HCT116 (cell line): ENCODE data around the gene SLC35F1. TPM values are rescaled to one million over a fixed set of nuclear protein-coding genes. Genes with fewer than 3 reads are reported as not detected.

Experiments used
- ATAC-seq: fragments of 200-7000 bp; cut with Tn5 transposase; 2 replicates; pipeline ENCODE4 v1.9.1; 2020; ENCODE audit warnings: mild to moderate bottlenecking, moderate library complexity
- BruUV-seq: library from RNA; stranded (reverse); fragments of 400-500 nt; replicated peaks from 2 replicates; lab custom pipeline; 2021; lab: Mats Ljungman, UMichigan
- CTCF ChIA-PET: fragments of 300-600 bp; sonication (Branson Sonifier 250); formaldehyde crosslinking; loops from one replicate; lab custom pipeline; 2021; ENCODE audit warnings: antibody characterized with exemption; lab: Charles Lee
- POLR2A ChIA-PET: fragments of 300-600, 350-600 bp; sonication (Branson Sonifier 250); formaldehyde crosslinking; loops from one replicate; lab custom pipeline; 2021; ENCODE audit warnings: antibody characterized with exemption; lab: Charles Lee
- RAD21 ChIA-PET, 2 experiments: fragments of 300-600 bp; sonication (Branson Sonifier 250); formaldehyde crosslinking; loops; one replicate each; lab custom pipeline; 2023; ENCODE audit warnings: low total read pairs in 2 of 2; ENCODE audit not compliant: uncharacterized antibody in 2 of 2, unreplicated experiment in 2 of 2, low non-redundant PET in 1 of 2; lab: Charles Lee
- DNase-seq: peaks from one replicate; pipeline ENCODE4 v3.0.0-alpha.2; 2010; ENCODE audit warnings: low read depth, low spot score
- H2AFZ ChIP-seq: fragments of 200-600 bp; shearing (Covaris generic), sonication (generic); 2 replicates; pipeline ENCODE4 v1.6.1; 2017; ENCODE audit warnings: low read depth, mixed run types, mixed read lengths, antibody characterized with exemption, low read length; ENCODE audit not compliant: poor library complexity, severe bottlenecking
- H3K27ac ChIP-seq: 2 replicates; pipeline ENCODE4 v1.5.1; 2012; ENCODE audit warnings: low read depth, low read length
- H3K27me3 ChIP-seq: fragments of 200-600 bp; sonication (generic); 2 replicates; pipeline ENCODE4 v1.6.1; 2016; ENCODE audit warnings: mixed run types, low read length, mixed read lengths; ENCODE audit not compliant: insufficient read depth
- H3K36me3 ChIP-seq, 2 experiments: fragments of 200-500 bp in 1 of 2; fragments of 200-600 bp in 1 of 2; sonication (Bioruptor generic) in 1 of 2; sonication (generic) in 1 of 2; 2 replicates each; pipeline versions ENCODE4 v1.5.1 to v1.6.1; 2014 to 2016; ENCODE audit warnings: low read length in 2 of 2, inconsistent platforms in 1 of 2, mixed read lengths in 1 of 2, mixed run types in 1 of 2; ENCODE audit not compliant: insufficient read depth in 2 of 2, control insufficient read depth in 1 of 2
- H3K4me1 ChIP-seq, 2 experiments: fragments of 200-600 bp in 1 of 2; sonication (generic) in 1 of 2; 2 replicates each; pipeline versions ENCODE4 v1.5.1 to v1.6.1; 2012 to 2017; ENCODE audit warnings: low read length in 2 of 2, inconsistent platforms in 1 of 2, mild to moderate bottlenecking in 1 of 2, mixed read lengths in 1 of 2, mixed run types in 1 of 2, moderate library complexity in 1 of 2; ENCODE audit not compliant: insufficient read depth in 2 of 2, control insufficient read depth in 1 of 2
- H3K4me2 ChIP-seq: fragments of 200-600 bp; sonication (generic); 2 replicates; pipeline ENCODE4 v1.6.1; 2017; ENCODE audit warnings: mixed run types, low read length, mixed read lengths
- H3K4me3 ChIP-seq, 2 experiments: fragments of 200-600 bp in 1 of 2; sonication (generic) in 1 of 2; replicated peaks in 1 of 2; 2 replicates each; pipeline ENCODE4 v1.5.1; 2011 to 2016; ENCODE audit warnings: low read length in 2 of 2, control low read depth in 1 of 2, low read depth in 1 of 2, mild to moderate bottlenecking in 1 of 2, mixed read lengths in 1 of 2, mixed run types in 1 of 2
- H3K79me2 ChIP-seq: fragments of 200-600 bp; sonication (generic); 2 replicates; pipeline ENCODE4 v1.6.1; 2017; ENCODE audit warnings: mild to moderate bottlenecking, mixed run types, low read length, moderate library complexity, mixed read lengths; ENCODE audit not compliant: insufficient read depth
- H3K9ac ChIP-seq: fragments of 200-600 bp; sonication (generic); 2 replicates; pipeline ENCODE4 v1.6.1; 2016; ENCODE audit warnings: low read length, mixed read lengths
- H3K9me2 ChIP-seq: fragments of 200-600 bp; sonication (generic), shearing (Covaris generic); 2 replicates; pipeline ENCODE4 v1.6.1; 2017; ENCODE audit warnings: mixed run types, mild to moderate bottlenecking, moderate library complexity; ENCODE audit not compliant: insufficient read depth
- H3K9me3 ChIP-seq, 2 experiments: fragments of 200-500 bp in 1 of 2; fragments of 200-600 bp in 1 of 2; sonication (Bioruptor generic) in 1 of 2; sonication (generic) in 1 of 2; 2 replicates each; pipeline ENCODE4 v1.6.1; 2014 to 2017; ENCODE audit warnings: low read length in 2 of 2, mixed read lengths in 2 of 2, inconsistent platforms in 1 of 2, low read depth in 1 of 2, mild to moderate bottlenecking in 1 of 2, mixed run types in 1 of 2, moderate library complexity in 1 of 2; ENCODE audit not compliant: control insufficient read depth in 1 of 2, insufficient read depth in 1 of 2
- H4K20me1 ChIP-seq: fragments of 200-600 bp; sonication (generic), shearing (Covaris generic); 2 replicates; pipeline ENCODE4 v1.6.1; 2017; ENCODE audit warnings: mixed run types, mild to moderate bottlenecking, moderate library complexity; ENCODE audit not compliant: insufficient read depth
- CBX3 ChIP-seq: IDR thresholded peaks from 2 replicates; pipeline ENCODE4 v1.6.1; 2012; ENCODE audit warnings: low read depth
- CEBPB ChIP-seq: IDR thresholded peaks from 2 replicates; pipeline ENCODE4 v1.6.1; 2012; ENCODE audit warnings: low read depth
- EGR1 ChIP-seq: IDR thresholded peaks from 2 replicates; pipeline ENCODE4 v1.6.1; 2012; ENCODE audit warnings: low read depth
- ELF1 ChIP-seq: IDR thresholded peaks from 2 replicates; pipeline ENCODE4 v1.6.1; 2012; ENCODE audit warnings: low read depth, borderline replicate concordance
- FOSL1 ChIP-seq: IDR thresholded peaks from 2 replicates; pipeline ENCODE4 v1.6.1; 2012; ENCODE audit warnings: low read depth
- JUND ChIP-seq: IDR thresholded peaks from 2 replicates; pipeline ENCODE4 v1.6.1; 2012
- POLR2A ChIP-seq: IDR thresholded peaks from 2 replicates; pipeline ENCODE4 v1.7.0; 2011; ENCODE audit warnings: borderline replicate concordance; ENCODE audit not compliant: insufficient read depth, insufficient read length; ENCODE audit errors: extremely low read depth
- POLR2AphosphoS5 ChIP-seq: IDR thresholded peaks from 2 replicates; pipeline ENCODE4 v1.6.1; 2011; ENCODE audit warnings: mild to moderate bottlenecking, low read depth, low read length, moderate library complexity
- SIN3A ChIP-seq: IDR thresholded peaks from 2 replicates; pipeline ENCODE4 v1.6.1; 2012; ENCODE audit warnings: low read depth
- SP1 ChIP-seq: IDR thresholded peaks from 2 replicates; pipeline ENCODE4 v1.6.1; 2012; ENCODE audit warnings: low read depth
- YY1 ChIP-seq: IDR thresholded peaks from 2 replicates; pipeline ENCODE4 v1.6.1; 2011; ENCODE audit warnings: low read length, low read depth, moderate library complexity, mild to moderate bottlenecking; ENCODE audit not compliant: insufficient replicate concordance; ENCODE audit errors: extremely low read depth
- intact Hi-C: fragments of 100-400 bp; cut with micrococcal nuclease; formaldehyde crosslinking; loops from 2 replicates; pipeline ENCODE4 v1.10.0; 2022
- total RNA-seq: library from RNA; stranded (reverse); gene quantifications from one replicate; pipeline ENCODE4 v1.2.1, GENCODE V29; 2021; ENCODE audit not compliant: unreplicated experiment
- TF ChIP-seq, protein P1 (sequence below): IDR thresholded peaks from 2 replicates; pipeline ENCODE4 v1.6.1; 2012
- TF ChIP-seq, protein P2 (sequence below), 3 experiments: fragments of 200-600 bp in 1 of 3; sonication (generic) in 1 of 3; IDR thresholded peaks in 2 of 3; conservative IDR thresholded peaks in 1 of 3; 2 replicates each; pipeline ENCODE4 v1.5.1; 2012 to 2017; ENCODE audit warnings: low read depth in 2 of 3, low read length in 2 of 3, antibody characterized with exemption in 1 of 3, borderline replicate concordance in 1 of 3, control low read depth in 1 of 3, mild to moderate bottlenecking in 1 of 3, mixed read lengths in 1 of 3, mixed run types in 1 of 3, moderate library complexity in 1 of 3; ENCODE audit not compliant: insufficient read depth in 1 of 3
- TF ChIP-seq, protein P3 (sequence below): IDR thresholded peaks from 2 replicates; pipeline ENCODE4 v1.6.1; 2012
- TF ChIP-seq, protein P4 (sequence below): IDR thresholded peaks from 2 replicates; pipeline ENCODE4 v1.6.1; 2012; ENCODE audit warnings: low read depth

The SLC35F1 gene
- total RNA-seq, 1 experiment from 2014 or later: 0.07 TPM

DNA sequence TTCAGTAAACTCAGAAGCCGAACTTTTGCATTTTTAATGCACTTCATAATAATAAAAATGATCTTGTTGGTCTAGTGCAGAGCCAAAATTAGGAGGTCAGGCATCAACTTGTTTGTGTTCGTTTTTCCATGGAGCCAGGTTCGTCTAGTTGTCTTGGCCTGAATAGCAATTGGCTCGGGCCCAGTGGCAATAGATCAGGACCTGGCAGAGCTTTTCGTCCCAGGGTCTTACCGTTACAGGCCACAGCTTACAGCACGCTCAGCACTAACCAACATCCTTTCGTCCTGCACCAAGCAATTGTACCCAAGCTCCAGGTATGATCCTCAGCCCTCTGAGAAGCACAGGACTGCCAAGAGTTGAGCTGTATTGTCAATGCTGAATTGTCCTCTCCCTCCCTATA is 400.5 kb downstream of the SLC35F1 start:
- ChIA-PET POLR2A (no interaction called here), RAD21 (no interaction called here)
- intact Hi-C loops: no loop called here
- DNase-seq: no peak
- Histone ChIP-seq H2AFZ (no peak overlapping the region), H4K20me1 (no peaks in the 10 kb centered on the region)
- TF ChIP-seq, protein P1, sequence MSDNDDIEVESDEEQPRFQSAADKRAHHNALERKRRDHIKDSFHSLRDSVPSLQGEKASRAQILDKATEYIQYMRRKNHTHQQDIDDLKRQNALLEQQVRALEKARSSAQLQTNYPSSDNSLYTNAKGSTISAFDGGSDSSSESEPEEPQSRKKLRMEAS: no peak
- TF ChIP-seq SIN3A: no peak
- TF ChIP-seq, all 23 proteins: peak for 0
- Histone ChIP-seq H3K36me3 (no peaks in the 10 kb centered on the region), H3K9me3 (no peaks in the 10 kb centered on the region), H3K9ac (no peak overlapping the region), H3K4me3 (no peak overlapping the region), H3K79me2 (no peaks in the 10 kb centered on the region), H3K4me1 (no peaks in the 10 kb centered on the region), H3K27me3 (no peaks in the 10 kb centered on the region), H3K9me2 (no peaks in the 10 kb centered on the region), H3K4me2 (no peak overlapping the region), H3K27ac (no peak overlapping the region)
- no peak for ATAC-seq
- no TSS peak for BruUV-seq
- CTCF ChIA-PET: no interaction called here

DNA sequence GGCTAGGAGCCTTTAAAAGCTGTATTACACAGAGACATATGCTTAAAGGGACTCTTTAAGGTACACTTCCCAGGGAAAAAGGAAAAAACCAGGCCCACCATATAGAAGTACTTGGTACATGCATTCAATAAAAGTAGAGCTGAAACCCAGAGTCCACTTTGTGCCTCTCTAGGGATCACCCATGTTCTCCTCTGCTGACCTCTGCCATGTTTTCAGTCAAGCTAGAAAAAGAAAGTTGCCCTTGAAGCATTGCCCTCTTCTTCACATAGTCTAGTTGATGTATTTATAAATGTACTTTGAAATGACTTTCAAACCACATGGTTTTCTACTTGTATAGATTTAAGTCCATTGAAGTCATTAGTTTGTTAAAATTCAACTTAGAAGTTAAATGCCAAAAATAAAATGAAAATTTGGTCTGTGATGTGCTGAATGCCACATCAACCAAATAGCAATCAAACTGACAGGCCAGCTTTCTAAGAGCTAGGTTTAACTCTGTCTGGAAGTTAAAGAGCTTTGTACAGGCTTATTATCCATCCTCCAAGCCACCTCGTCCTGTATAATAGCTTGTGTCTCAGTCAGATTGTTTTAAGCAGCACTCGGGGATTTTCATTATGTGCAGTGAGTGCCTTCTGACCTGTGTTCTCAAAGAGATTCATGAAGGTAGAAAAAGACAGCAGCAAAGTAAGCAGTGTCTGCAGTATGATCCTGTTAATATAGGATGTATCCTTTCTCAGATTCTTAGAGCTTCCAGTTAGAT is 402.5 kb downstream of the SLC35F1 start:
- Histone ChIP-seq H3K9me3 (no peaks in the 10 kb centered on the region), H2AFZ (no peak overlapping the region), H3K4me1 (no peaks in the 10 kb centered on the region), H3K36me3 (no peaks in the 10 kb centered on the region), H3K4me2 (no peak overlapping the region), H3K4me3 (no peak overlapping the region), H3K79me2 (no peaks in the 10 kb centered on the region), H3K9me2 (no peaks in the 10 kb centered on the region), H3K27ac (no peak overlapping the region), H4K20me1 (no peaks in the 10 kb centered on the region), H3K27me3 (no peaks in the 10 kb centered on the region), H3K9ac (no peak overlapping the region)
- CTCF ChIA-PET: no interaction called here
- DNase-seq (no peak), ATAC-seq (no peak)
- BruUV-seq: no TSS peak
- intact Hi-C loops: no loop called here
- POLR2A ChIA-PET: interaction anchor here (0.6 kb wide), 1 partner anchor 233 kb away, joined by 3 read pairs; no protein-coding TSS in a partner anchor
- RAD21 ChIA-PET: no interaction called here
- TF ChIP-seq YY1 (no peak), CBX3 (no peak), POLR2AphosphoS5 (no peak), SP1 (no peak), EGR1 (no peak), JUND (no peak), SIN3A (no peak), FOSL1 (no peak), POLR2A (no peak), CEBPB (no peak), ELF1 (no peak)
- TF ChIP-seq, protein P2, sequence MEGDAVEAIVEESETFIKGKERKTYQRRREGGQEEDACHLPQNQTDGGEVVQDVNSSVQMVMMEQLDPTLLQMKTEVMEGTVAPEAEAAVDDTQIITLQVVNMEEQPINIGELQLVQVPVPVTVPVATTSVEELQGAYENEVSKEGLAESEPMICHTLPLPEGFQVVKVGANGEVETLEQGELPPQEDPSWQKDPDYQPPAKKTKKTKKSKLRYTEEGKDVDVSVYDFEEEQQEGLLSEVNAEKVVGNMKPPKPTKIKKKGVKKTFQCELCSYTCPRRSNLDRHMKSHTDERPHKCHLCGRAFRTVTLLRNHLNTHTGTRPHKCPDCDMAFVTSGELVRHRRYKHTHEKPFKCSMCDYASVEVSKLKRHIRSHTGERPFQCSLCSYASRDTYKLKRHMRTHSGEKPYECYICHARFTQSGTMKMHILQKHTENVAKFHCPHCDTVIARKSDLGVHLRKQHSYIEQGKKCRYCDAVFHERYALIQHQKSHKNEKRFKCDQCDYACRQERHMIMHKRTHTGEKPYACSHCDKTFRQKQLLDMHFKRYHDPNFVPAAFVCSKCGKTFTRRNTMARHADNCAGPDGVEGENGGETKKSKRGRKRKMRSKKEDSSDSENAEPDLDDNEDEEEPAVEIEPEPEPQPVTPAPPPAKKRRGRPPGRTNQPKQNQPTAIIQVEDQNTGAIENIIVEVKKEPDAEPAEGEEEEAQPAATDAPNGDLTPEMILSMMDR (IDR thresholded peaks at IDR 0.05 in 2 of 3, conservative IDR thresholded peaks at IDR 0.05 in 1 of 3; ENCODE audit: borderline replicate concordance in 1 of 3, insufficient read depth in 1 of 3, low read depth in 2 of 3, low read length in 2 of 3): no peak
- TF ChIP-seq, protein P3, sequence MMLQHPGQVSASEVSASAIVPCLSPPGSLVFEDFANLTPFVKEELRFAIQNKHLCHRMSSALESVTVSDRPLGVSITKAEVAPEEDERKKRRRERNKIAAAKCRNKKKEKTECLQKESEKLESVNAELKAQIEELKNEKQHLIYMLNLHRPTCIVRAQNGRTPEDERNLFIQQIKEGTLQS: no peak
- TF ChIP-seq, protein P4, sequence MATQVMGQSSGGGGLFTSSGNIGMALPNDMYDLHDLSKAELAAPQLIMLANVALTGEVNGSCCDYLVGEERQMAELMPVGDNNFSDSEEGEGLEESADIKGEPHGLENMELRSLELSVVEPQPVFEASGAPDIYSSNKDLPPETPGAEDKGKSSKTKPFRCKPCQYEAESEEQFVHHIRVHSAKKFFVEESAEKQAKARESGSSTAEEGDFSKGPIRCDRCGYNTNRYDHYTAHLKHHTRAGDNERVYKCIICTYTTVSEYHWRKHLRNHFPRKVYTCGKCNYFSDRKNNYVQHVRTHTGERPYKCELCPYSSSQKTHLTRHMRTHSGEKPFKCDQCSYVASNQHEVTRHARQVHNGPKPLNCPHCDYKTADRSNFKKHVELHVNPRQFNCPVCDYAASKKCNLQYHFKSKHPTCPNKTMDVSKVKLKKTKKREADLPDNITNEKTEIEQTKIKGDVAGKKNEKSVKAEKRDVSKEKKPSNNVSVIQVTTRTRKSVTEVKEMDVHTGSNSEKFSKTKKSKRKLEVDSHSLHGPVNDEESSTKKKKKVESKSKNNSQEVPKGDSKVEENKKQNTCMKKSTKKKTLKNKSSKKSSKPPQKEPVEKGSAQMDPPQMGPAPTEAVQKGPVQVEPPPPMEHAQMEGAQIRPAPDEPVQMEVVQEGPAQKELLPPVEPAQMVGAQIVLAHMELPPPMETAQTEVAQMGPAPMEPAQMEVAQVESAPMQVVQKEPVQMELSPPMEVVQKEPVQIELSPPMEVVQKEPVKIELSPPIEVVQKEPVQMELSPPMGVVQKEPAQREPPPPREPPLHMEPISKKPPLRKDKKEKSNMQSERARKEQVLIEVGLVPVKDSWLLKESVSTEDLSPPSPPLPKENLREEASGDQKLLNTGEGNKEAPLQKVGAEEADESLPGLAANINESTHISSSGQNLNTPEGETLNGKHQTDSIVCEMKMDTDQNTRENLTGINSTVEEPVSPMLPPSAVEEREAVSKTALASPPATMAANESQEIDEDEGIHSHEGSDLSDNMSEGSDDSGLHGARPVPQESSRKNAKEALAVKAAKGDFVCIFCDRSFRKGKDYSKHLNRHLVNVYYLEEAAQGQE: no peak
